Activated naive CD4-positive, alpha-beta T cell treated with anti-CD3 and anti-CD28 coated beads, Interleukin-2, amount 10 ng/mL, durations not matched to agents 7 days and 5 days (primary cell): Measurements from ENCODE around the gene POLDIP2.

ENCODE experiments used
- CTCF ChIA-PET: fragments of 350-600 bp; sonication (Branson Sonifier 250); formaldehyde crosslinking; loops from one replicate; lab custom pipeline; 2021; ENCODE audit warnings: antibody characterized with exemption; lab: Charles Lee
- DNase-seq: peaks from one replicate; pipeline ENCODE4 v3.0.0-alpha.2; 2020
- H3K27ac Mint-ChIP-seq: one replicate; pipeline ENCODE4 v1.8.0; 2021; ENCODE audit warnings: mild to moderate bottlenecking, moderate library complexity, mixed read lengths
- H3K27me3 Mint-ChIP-seq: one replicate; pipeline ENCODE4 v1.8.0; 2021; ENCODE audit warnings: mild to moderate bottlenecking, mixed read lengths
- H3K36me3 Mint-ChIP-seq: one replicate; pipeline ENCODE4 v1.8.0; 2021; ENCODE audit warnings: mixed read lengths
- H3K4me1 Mint-ChIP-seq: one replicate; pipeline ENCODE4 v1.8.0; 2021; ENCODE audit warnings: mixed read lengths
- H3K4me3 Mint-ChIP-seq: one replicate; pipeline ENCODE4 v1.8.0; 2021; ENCODE audit warnings: mild to moderate bottlenecking, moderate library complexity, mixed read lengths
- H3K9me3 Mint-ChIP-seq: one replicate; pipeline ENCODE4 v1.8.0; 2021; ENCODE audit warnings: mixed read lengths

POLDIP2 gene

DNA sequence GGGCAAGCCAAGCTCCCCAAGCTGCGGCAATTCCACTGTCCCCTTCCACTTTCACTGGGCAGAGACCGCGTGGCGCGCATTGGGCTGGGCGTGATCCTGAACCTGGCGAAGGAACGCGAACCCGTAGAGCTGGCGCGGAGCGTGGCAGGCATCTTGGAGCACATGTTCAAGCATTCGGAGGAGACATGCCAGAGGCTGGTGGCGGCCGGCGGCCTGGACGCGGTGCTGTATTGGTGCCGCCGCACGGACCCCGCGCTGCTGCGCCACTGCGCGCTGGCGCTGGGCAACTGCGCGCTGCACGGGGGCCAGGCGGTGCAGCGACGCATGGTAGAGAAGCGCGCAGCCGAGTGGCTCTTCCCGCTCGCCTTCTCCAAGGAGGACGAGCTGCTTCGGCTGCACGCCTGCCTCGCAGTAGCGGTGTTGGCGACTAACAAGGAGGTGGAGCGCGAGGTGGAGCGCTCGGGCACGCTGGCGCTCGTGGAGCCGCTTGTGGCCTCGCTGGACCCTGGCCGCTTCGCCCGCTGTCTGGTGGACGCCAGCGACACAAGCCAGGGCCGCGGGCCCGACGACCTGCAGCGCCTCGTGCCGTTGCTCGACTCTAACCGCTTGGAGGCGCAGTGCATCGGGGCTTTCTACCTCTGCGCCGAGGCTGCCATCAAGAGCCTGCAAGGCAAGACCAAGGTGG lies 24.0 kb upstream of the POLDIP2 start:
- Mint-ChIP-seq H3K4me3 (no peak overlapping the region), H3K4me1 (peaks cover 27% of the 10 kb centered on the region), H3K9me3 (no peaks in the 10 kb centered on the region), H3K36me3 (no peaks in the 10 kb centered on the region), H3K27ac (no peak overlapping the region), H3K27me3 (peaks cover 29% of the 10 kb centered on the region)
- peak; percentile 51 for DNase-seq
- CTCF ChIA-PET, result interaction anchor here (0.7 to 4.5 kb wide), 4 partner anchors 26 to 41 kb away, joined by 3 to 22 read pairs (median 3); no protein-coding TSS in a partner anchor

DNA sequence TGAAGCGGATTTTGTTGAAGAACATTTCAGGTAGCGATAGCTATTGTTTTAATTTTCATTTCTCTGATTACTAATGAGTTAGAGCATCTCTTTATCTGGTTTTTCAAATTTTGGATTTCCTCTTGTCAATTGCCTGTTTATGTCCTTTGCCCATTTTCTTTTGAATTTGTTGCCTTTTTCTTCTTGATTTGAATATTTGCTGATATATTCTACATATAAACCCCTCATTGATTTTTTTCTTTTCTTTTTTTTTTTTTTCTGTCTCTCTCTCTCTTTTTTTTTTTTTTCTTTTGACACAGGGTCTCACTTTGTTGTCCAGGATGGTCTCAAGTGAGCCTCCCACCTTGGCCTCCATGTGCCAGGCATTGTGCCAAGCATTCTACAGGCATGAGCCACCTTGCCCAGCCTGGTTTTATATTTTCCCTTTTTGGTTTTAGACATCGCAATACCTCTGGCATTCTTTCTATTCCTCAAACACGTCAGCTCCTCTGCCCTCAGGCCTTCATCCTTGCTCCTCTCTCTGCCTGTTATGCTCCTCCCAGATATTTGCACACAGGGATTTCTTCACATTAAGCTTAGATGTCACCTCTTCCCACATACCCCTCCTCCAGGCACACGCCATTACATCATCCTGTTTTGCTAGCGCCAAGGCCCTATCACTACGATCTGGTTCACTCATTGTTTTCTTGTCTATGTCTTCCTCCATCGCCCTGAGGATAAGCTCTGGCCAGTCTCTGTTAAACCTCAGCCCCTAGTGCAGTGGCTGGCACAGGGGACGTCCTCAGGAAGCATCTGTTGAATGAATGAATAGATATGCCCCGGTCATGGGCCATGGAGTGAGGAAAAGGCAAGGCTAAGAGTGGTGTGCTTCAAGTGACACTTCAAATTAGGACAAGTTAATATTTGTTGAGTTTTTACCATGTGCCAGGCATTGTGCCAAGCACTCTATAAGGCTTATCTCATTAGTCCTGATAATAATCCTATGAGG lies 22.8 kb upstream of the POLDIP2 start:
- CTCF ChIA-PET, result interaction anchor here (0.9 to 4.5 kb wide), 2 partner anchors 37 to 43 kb away, joined by 3 to 22 read pairs; no protein-coding TSS in a partner anchor
- Mint-ChIP-seq H3K27ac (no peak overlapping the region), H3K27me3 (peaks cover 29% of the 10 kb centered on the region), H3K4me3 (no peak overlapping the region), H3K9me3 (no peaks in the 10 kb centered on the region), H3K4me1 (peaks cover 17% of the 10 kb centered on the region), H3K36me3 (no peaks in the 10 kb centered on the region)
- no peak for DNase-seq

DNA sequence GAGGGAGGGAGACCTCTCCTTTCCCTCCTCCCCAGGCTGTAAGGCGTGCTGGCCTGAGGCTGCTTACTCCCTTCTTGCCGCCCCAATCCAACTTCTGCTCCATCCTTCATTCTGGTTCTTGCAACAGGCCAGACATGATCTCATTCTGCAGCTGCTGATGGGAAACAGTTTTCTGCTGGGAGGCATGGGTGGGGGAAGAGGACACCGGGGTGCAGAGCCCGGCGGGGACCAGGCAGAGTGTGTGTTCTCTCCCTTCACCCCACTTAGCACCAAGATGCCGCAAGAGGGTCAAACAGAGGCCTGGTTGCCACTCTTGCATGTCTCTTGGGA lies 15.6 kb upstream of the POLDIP2 start:
- no peak overlapping the region for H3K27ac Mint-ChIP-seq
- peaks cover 29% of the 10 kb centered on the region for H3K4me1 Mint-ChIP-seq
- H3K36me3 Mint-ChIP-seq, result no peaks in the 10 kb centered on the region
- CTCF ChIA-PET, result no interaction called here
- DNase-seq, result no peak
- peaks cover 5% of the 10 kb centered on the region for H3K27me3 Mint-ChIP-seq
- no peaks in the 10 kb centered on the region for H3K9me3 Mint-ChIP-seq
- H3K4me3 Mint-ChIP-seq, result peak overlapping the region; percentile 68

DNA sequence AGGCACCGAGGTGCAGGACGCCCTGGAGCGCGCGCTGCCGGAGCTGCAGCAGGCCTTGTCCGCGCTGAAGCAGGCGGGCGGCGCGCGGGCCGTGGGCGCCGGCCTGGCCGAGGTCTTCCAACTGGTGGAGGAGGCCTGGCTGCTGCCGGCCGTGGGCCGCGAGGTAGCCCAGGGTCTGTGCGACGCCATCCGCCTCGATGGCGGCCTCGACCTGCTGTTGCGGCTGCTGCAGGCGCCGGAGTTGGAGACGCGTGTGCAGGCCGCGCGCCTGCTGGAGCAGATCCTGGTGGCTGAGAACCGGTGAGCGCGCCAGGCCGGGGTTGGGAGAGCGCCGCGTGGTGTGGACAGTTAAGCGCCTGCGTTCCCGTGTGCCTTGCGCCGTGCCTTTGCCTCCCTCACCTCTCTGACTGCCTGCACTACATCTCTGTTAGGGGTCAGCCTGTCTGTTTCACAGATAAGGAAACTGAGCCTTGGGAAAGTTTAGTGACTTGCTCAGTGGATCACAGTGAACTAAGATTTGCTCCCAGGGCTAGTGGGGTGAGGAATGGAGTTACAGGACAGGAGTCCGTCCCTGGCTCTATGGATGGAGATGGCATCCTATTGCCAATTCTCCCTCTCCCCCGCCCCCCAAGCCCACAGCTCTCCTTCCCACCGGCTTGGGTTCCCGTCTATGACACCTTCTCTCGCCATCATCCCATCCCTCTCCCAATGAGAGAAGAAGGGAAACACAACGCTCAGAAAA lies 15.0 kb upstream of the POLDIP2 start:
- CTCF ChIA-PET, result no interaction called here
- Mint-ChIP-seq H3K9me3 (no peaks in the 10 kb centered on the region), H3K36me3 (no peaks in the 10 kb centered on the region), H3K4me3 (peak overlapping the region; percentile 68), H3K27me3 (peaks cover 5% of the 10 kb centered on the region), H3K4me1 (peaks cover 29% of the 10 kb centered on the region), H3K27ac (no peak overlapping the region)
- DNase-seq, result peak; percentile 46

DNA sequence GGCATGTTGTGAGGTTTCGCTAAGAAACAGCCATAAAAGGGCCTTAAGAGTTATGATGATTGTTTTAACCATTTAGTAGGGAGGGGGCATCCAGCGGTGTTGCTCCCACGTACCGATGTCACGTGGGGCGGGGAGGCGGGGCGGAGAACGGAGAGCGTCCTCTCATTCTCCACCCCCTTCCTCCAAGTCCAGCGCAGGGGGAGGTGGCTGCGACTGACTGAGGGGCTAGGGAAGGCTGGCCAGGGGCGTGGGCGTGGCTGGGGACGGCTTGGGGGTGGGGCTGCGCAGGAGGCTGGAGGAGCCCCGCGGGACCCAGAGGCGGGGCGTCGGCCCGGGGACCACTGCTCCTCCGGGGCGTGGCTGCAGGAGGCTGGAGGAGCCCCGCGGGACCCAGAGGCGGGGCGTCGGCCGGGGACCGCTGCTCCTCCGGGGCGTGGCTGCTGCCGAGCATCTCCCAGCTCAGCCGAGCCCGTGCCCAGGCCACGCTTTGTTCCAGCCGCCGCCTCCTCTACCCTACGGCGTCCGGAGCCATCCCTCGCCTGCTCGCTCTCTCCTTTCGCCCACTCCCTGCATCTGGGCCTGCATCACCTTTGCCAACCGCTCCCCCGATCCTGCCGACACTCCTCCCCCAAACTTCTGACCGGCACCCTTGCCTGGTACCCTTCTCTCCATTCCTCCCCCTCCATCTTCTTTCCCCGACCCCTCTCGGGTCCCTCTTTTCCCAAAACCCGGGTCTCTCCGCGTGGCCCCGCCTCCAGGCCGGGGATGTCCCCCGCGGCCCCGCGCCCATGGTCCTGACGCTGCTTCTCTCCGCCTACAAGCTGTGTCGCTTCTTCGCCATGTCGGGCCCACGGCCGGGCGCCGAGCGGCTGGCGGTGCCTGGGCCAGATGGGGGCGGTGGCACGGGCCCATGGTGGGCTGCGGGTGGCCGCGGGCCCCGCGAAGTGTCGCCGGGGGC lies 14.2 kb upstream of the POLDIP2 start, which contains the start of gene SARM1:
TSS of gene SARM1 (plus strand) at position 450 of the 958 bp plus-strand sequence. CDS start at position 789, 339 bp downstream.
- Mint-ChIP-seq H3K36me3 (no peaks in the 10 kb centered on the region), H3K27ac (peak within 1 kb of the TSS; percentile 81), H3K4me3 (peak within 1 kb of the TSS; percentile 87), H3K9me3 (no peaks in the 10 kb centered on the region), H3K27me3 (peaks cover 5% of the 10 kb centered on the region), H3K4me1 (peaks cover 29% of the 10 kb centered on the region)
- CTCF ChIA-PET, result no interaction called here
- DNase-seq, result peak; percentile 90

DNA sequence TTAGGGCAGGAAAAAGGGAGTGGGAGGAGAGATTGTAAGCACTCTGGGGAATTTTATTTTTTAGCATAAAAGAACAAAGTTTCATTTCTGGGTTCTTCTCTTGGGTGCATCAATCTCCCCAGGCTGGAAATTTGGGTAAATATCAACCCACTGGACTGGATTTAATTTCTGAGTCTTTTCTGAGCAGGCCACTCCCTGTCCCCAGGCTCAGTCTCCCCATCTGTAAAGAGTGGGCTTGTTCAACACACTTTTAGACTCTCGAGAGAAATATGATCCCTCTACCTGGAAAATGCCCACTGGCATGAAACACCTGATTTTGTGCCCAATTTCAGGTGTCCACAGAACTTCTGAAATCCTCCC lies 13.4 kb upstream of the POLDIP2 start:
- peaks cover 29% of the 10 kb centered on the region for H3K4me1 Mint-ChIP-seq
- peak overlapping the region; percentile 87 for H3K4me3 Mint-ChIP-seq
- DNase-seq, result no peak
- no peak overlapping the region for H3K27ac Mint-ChIP-seq
- H3K9me3 Mint-ChIP-seq, result no peaks in the 10 kb centered on the region
- H3K36me3 Mint-ChIP-seq, result no peaks in the 10 kb centered on the region
- peaks cover 5% of the 10 kb centered on the region for H3K27me3 Mint-ChIP-seq
- CTCF ChIA-PET, result no interaction called here

DNA sequence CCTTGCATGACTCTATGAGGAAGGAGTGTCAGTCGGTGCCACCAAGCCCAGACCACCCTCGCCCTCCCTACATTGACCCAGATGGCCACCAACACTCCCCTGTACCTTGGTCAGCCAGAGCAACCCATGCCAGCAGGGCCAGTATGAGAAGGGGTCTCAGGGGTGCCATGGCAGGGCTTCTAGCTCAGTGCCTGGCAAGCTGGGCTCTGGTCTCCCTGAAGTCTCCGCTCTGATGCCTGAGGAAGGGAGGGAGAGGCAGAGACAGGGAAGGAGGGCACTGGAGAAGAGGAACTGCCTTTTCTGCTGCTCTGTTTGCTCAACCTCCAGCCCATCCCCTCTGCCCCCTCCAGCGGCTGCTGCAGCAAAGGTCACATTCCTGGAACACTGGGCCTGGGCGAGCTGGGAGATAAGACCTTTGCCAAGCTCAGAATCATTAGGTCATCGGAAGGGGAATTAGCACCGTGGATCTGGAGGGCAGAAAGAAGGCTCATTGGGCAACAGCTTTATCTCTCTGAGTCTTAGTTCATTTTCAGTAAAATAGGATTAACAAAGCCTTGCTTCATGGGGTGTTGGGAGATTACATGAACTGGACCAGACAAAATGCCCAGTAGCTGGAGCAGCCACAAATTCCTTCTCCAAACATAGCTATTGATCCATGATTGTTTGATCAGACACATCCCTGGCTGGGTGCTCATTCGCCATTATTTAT lies 12.9 kb upstream of the POLDIP2 start, which contains the start of gene VTN:
TSS of gene VTN (minus strand) at position 273 of the 709 bp plus-strand sequence. CDS start at position 169, 104 bp downstream.
- peaks cover 29% of the 10 kb centered on the region for H3K4me1 Mint-ChIP-seq
- no peaks in the 10 kb centered on the region for H3K9me3 Mint-ChIP-seq
- peak within 1 kb of the TSS; percentile 81 for H3K27ac Mint-ChIP-seq
- no peak for DNase-seq
- CTCF ChIA-PET, result no interaction called here
- H3K4me3 Mint-ChIP-seq, result peak within 1 kb of the TSS; percentile 87
- no peaks in the 10 kb centered on the region for H3K36me3 Mint-ChIP-seq
- H3K27me3 Mint-ChIP-seq, result peaks cover 5% of the 10 kb centered on the region

DNA sequence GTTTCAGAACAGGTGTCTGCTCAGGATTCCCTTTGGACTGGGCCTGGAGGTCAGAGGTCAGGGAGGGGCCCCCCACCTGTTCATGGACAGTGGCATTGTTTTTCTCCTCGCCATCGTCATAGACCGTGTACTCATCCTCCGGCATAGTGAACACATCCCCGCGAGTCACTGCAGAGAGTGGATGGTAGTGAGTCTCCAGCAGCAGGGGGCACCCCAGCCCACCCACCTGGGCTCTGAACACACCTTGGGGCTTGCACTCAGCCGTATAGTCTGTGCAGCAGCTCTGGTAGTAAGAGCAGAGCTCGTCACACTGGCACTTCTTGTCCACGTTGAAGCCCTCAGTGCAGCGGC lies 12.3 kb upstream of the POLDIP2 start:
- CTCF ChIA-PET, result no interaction called here
- H3K27me3 Mint-ChIP-seq, result peaks cover 5% of the 10 kb centered on the region
- no peaks in the 10 kb centered on the region for H3K36me3 Mint-ChIP-seq
- no peak overlapping the region for H3K27ac Mint-ChIP-seq
- no peaks in the 10 kb centered on the region for H3K9me3 Mint-ChIP-seq
- H3K4me3 Mint-ChIP-seq, result no peak overlapping the region
- peaks cover 29% of the 10 kb centered on the region for H3K4me1 Mint-ChIP-seq
- no peak for DNase-seq

DNA sequence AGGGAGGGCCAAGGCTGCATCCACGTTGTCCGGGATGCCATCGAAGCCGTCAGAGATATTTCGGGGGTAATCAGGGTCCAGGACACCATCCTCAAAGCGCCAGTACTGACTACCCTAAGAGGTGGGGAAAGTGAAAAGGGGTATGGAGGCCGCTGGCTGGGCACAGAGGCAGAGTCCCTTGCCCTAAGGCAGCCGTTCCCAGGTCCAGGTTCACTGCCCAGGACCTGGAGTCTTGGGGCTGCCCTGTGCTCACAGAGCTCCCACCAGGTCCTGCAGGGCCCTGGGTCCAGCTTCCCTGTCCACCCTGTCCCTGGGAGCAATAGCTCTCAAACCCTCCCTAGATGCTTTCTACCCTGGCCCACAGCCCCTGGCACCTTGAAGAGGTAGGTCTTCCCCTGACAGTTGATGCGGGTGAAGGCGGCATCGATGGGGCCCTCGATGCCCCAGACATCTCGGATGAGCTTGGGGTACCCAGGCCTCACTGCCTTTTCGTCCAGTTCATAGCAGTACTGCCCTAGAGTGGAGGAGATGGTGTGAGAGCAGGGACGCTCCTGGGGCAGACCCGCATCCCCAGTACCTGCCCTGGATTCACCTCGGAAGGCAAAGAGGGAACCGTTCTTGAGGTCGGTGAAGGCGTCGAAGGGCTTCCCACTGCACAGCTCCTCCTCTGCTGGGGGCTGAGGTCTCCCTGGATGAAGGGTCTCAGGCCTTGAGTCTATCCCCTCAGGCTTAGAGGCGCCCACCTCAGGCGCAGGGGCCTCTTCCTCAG lies 11.8 kb upstream of the POLDIP2 start:
- Mint-ChIP-seq H3K9me3 (no peaks in the 10 kb centered on the region), H3K27me3 (peaks cover 5% of the 10 kb centered on the region), H3K36me3 (no peaks in the 10 kb centered on the region), H3K4me3 (no peak overlapping the region), H3K4me1 (peaks cover 29% of the 10 kb centered on the region), H3K27ac (no peak overlapping the region)
- CTCF ChIA-PET, result no interaction called here
- DNase-seq, result no peak

DNA sequence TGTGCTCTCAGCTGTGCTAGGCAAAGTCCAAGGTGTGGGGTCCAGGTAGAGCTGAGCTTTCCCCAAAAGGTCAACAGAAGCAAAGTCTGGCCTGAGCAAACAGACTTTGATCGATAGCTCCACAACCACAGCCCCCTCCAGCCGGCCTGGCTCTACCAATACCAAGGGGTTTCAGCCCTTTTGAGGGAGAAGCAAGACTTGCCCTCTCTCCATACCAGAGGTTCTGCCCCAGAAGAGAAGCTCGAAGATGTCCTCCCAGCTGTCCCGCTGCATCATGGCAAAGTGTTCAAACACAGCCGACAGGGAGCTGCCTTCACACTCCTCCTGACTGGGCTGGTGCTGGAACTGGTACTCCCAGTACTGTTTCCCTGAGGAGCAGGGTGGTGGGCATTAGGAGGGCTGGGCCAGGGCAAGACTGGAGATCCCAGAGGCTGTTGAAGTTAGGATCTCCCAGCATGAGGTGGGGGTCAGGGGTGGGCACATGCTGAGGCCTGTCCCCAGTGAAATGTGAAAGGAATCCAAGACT lies 11.0 kb upstream of the POLDIP2 start:
- H3K27me3 Mint-ChIP-seq, result peaks cover 5% of the 10 kb centered on the region
- H3K9me3 Mint-ChIP-seq, result no peaks in the 10 kb centered on the region
- H3K36me3 Mint-ChIP-seq, result peaks cover 3% of the 10 kb centered on the region
- no peak overlapping the region for H3K4me3 Mint-ChIP-seq
- no peak for DNase-seq
- CTCF ChIA-PET, result no interaction called here
- no peak overlapping the region for H3K27ac Mint-ChIP-seq
- peaks cover 25% of the 10 kb centered on the region for H3K4me1 Mint-ChIP-seq

DNA sequence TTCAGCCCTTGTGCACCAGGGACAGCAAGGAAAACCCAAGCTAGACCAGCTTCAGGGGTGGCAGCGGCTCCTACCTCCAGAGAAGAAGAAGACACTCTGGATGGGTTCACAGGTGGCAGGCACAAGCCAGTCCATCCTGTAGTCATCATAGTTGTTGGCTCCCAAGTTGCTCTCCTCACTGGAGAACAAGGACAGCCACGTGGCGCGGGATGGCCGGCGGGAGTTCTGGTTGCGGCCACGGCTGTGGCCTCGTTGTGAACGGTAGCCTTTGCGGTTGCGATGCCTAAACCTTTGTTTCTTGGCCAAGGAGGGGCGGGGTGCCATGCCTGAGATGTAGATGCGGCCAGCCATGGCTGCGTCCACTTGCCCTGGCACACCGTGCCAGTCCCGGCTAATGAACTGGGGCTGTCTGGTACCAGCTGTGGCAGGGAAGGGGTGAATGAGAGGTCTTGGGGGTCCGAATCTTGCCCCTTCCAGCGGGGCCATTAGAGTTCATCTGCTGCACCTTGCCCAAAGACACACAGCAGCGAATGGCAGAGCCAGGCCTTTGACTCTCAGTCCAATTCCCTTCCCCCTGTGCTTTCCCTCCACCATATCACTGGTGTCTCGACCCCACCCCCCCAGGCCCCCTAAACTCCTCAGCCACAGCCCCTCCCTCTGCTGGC lies 10.4 kb upstream of the POLDIP2 start:
- CTCF ChIA-PET, result interaction anchor here (1.3 kb wide), 1 partner anchor 12 kb away, joined by 3 read pairs; no protein-coding TSS in a partner anchor

More for the DNA sequence above, 10.4 kb upstream of the POLDIP2 start:
- Mint-ChIP-seq H3K9me3 (no peaks in the 10 kb centered on the region), H3K27ac (no peak overlapping the region), H3K4me1 (peaks cover 19% of the 10 kb centered on the region), H3K4me3 (no peak overlapping the region), H3K36me3 (peaks cover 4% of the 10 kb centered on the region), H3K27me3 (peaks cover under 1% of the 10 kb centered on the region)
- DNase-seq, result no peak
